ENCODE data around the gene PLA2G1B.

DNA sequence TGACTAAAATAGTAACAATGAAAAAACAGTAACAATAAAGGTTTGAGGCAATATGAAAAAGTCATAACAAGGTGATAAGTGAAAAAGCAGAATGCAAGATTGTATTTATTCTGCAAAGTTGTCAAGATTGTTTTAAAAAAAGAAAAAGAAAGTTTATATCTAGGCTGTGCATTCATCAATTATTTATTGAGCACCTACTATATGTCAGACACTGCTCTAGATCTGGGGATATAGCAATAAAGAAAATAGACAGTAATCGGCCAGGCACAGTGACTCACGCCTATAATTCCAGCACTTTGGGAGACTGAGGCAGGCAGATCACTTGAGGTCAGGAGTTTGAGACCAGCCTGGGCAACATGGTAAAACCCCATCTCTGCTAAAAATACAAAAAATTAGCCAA lies 3.8 kb downstream of the PLA2G1B start:
- no peak for TF ChIP-seq POLR2A (IDR thresholded peaks at IDR 0.05)
- TF ChIP-seq, protein P1, sequence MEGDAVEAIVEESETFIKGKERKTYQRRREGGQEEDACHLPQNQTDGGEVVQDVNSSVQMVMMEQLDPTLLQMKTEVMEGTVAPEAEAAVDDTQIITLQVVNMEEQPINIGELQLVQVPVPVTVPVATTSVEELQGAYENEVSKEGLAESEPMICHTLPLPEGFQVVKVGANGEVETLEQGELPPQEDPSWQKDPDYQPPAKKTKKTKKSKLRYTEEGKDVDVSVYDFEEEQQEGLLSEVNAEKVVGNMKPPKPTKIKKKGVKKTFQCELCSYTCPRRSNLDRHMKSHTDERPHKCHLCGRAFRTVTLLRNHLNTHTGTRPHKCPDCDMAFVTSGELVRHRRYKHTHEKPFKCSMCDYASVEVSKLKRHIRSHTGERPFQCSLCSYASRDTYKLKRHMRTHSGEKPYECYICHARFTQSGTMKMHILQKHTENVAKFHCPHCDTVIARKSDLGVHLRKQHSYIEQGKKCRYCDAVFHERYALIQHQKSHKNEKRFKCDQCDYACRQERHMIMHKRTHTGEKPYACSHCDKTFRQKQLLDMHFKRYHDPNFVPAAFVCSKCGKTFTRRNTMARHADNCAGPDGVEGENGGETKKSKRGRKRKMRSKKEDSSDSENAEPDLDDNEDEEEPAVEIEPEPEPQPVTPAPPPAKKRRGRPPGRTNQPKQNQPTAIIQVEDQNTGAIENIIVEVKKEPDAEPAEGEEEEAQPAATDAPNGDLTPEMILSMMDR (IDR thresholded peaks at IDR 0.05) = no peak

All from heart left ventricle (tissue), 13 donors.